Neural cell (in vitro differentiated cells): ENCODE measurements around the gene IBTK. TPM values are rescaled to one million over a fixed set of nuclear protein-coding genes. Genes with fewer than 3 reads are reported as not detected.

ENCODE experiments used
- H2AFZ ChIP-seq: fragments of 200-600, 300-800 bp; sonication (generic), shearing (Covaris generic); 2 replicates; pipeline ENCODE4 v1.6.0; 2014; ENCODE audit warnings: low read depth, mild to moderate bottlenecking, antibody characterized with exemption, low read length, moderate library complexity
- H3F3A ChIP-seq: fragments of 200-600 bp; shearing (Covaris generic); 2 replicates; pipeline ENCODE4 v1.6.1; 2016; ENCODE audit warnings: mild to moderate bottlenecking, moderate library complexity, mixed read lengths, antibody characterized with exemption, low read length; ENCODE audit not compliant: insufficient read depth, poor library complexity, severe bottlenecking
- H3K27ac ChIP-seq: fragments of 200-600, 300-800 bp; sonication (generic), shearing (Covaris generic); 2 replicates; pipeline ENCODE4 v1.5.1; 2014; ENCODE audit warnings: mild to moderate bottlenecking, low read length, moderate library complexity
- H3K27me3 ChIP-seq: fragments of 300-800, 200-600 bp; sonication (generic), shearing (Covaris generic); 2 replicates; pipeline ENCODE4 v1.6.0; 2014; ENCODE audit warnings: mild to moderate bottlenecking, low read depth, low read length, moderate library complexity; ENCODE audit not compliant: insufficient read depth
- H3K36me3 ChIP-seq: fragments of 300-800, 200-600 bp; sonication (generic), shearing (Covaris generic); 2 replicates; pipeline ENCODE4 v1.5.1; 2014; ENCODE audit warnings: mild to moderate bottlenecking, antibody characterized with exemption, low read length, moderate library complexity; ENCODE audit not compliant: insufficient read depth
- H3K4me2 ChIP-seq: fragments of 300-800, 200-600 bp; sonication (generic), shearing (Covaris generic); 2 replicates; pipeline ENCODE4 v1.6.0; 2014; ENCODE audit warnings: mild to moderate bottlenecking, low read length
- H3K4me3 ChIP-seq: fragments of 300-800, 200-600 bp; sonication (generic), shearing (Covaris generic); 2 replicates; pipeline ENCODE4 v1.5.1; 2014; ENCODE audit warnings: mild to moderate bottlenecking, low read length, moderate library complexity
- H3K79me2 ChIP-seq: fragments of 200-600 bp; shearing (Covaris generic); replicated peaks from 2 replicates; pipeline ENCODE4 v1.6.0; 2014; ENCODE audit warnings: mild to moderate bottlenecking, low read length, moderate library complexity; ENCODE audit not compliant: insufficient read depth
- H3K9ac ChIP-seq: fragments of 300-800, 200-600 bp; sonication (generic), shearing (Covaris generic); 2 replicates; pipeline ENCODE4 v1.6.1; 2016; ENCODE audit warnings: mild to moderate bottlenecking, low read length, mixed read lengths
- H3K9me2 ChIP-seq: fragments of 200-600 bp; shearing (Covaris generic); 2 replicates; pipeline ENCODE4 v1.6.1; 2016; ENCODE audit warnings: mild to moderate bottlenecking, low read length, mixed read lengths; ENCODE audit not compliant: insufficient read depth
- H3K9me3 ChIP-seq: fragments of 200-600, 300-800 bp; sonication (generic), shearing (Covaris generic); 2 replicates; pipeline ENCODE4 v1.6.1; 2016; ENCODE audit warnings: mild to moderate bottlenecking, mixed run types, low read length, moderate library complexity, mixed read lengths
- H4K20me1 ChIP-seq: fragments of 200-600 bp; shearing (Covaris generic); 2 replicates; pipeline ENCODE4 v1.6.1; 2016; ENCODE audit warnings: mild to moderate bottlenecking, mixed run types; ENCODE audit not compliant: insufficient read depth
- CTCF ChIP-seq: fragments of 450-650 bp; IDR thresholded peaks from 2 replicates; pipeline ENCODE4 v1.5.1; 2014; ENCODE audit warnings: antibody characterized with exemption, mild to moderate bottlenecking, moderate library complexity; ENCODE audit not compliant: poor library complexity, severe bottlenecking
- EP300 ChIP-seq: fragments of 450-650 bp; conservative IDR thresholded peaks from 2 replicates; pipeline ENCODE4 v1.6.1; 2014; ENCODE audit warnings: antibody characterized with exemption, mild to moderate bottlenecking, moderate library complexity; ENCODE audit not compliant: poor library complexity, severe bottlenecking
- EZH2 ChIP-seq: fragments of 200-600, 300-800 bp; shearing (Covaris generic), sonication (generic); IDR thresholded peaks from 2 replicates; pipeline ENCODE4 v1.6.1; 2014; ENCODE audit warnings: antibody characterized with exemption, low read length, borderline replicate concordance, mild to moderate bottlenecking; ENCODE audit not compliant: insufficient read depth, poor library complexity, severe bottlenecking
- MXI1 ChIP-seq: fragments of 450-650 bp; conservative IDR thresholded peaks from 2 replicates; pipeline ENCODE4 v1.6.1; 2014; ENCODE audit warnings: antibody characterized with exemption, mild to moderate bottlenecking; ENCODE audit not compliant: poor library complexity, severe bottlenecking
- POLR2AphosphoS5 ChIP-seq: IDR thresholded peaks from 2 replicates; pipeline ENCODE4 v1.6.1; 2012
- RAD21 ChIP-seq: fragments of 450-650 bp; conservative IDR thresholded peaks from 2 replicates; pipeline ENCODE4 v1.6.1; 2014; ENCODE audit warnings: antibody characterized with exemption, mild to moderate bottlenecking, moderate library complexity
- REST ChIP-seq: IDR thresholded peaks from 2 replicates; pipeline ENCODE4 v1.6.1; 2012; ENCODE audit warnings: borderline replicate concordance
- SMC3 ChIP-seq: fragments of 450-650 bp; conservative IDR thresholded peaks from 2 replicates; pipeline ENCODE4 v1.6.1; 2014; ENCODE audit warnings: antibody characterized with exemption, mild to moderate bottlenecking, moderate library complexity; ENCODE audit not compliant: poor library complexity
- TAF1 ChIP-seq: IDR thresholded peaks from 2 replicates; pipeline ENCODE4 v1.6.1; 2012; ENCODE audit warnings: low read depth
- polyA plus RNA-seq: library from polyadenylated mRNA; depleted of rRNA; stranded (reverse); fragments of >200 nt; gene quantifications from 2 replicates; pipeline ENCODE4 v1.2.3, GENCODE V29; 2014

The IBTK gene
- polyA plus RNA-seq, 1 donor from 2014 or later = 64.6 TPM

DNA sequence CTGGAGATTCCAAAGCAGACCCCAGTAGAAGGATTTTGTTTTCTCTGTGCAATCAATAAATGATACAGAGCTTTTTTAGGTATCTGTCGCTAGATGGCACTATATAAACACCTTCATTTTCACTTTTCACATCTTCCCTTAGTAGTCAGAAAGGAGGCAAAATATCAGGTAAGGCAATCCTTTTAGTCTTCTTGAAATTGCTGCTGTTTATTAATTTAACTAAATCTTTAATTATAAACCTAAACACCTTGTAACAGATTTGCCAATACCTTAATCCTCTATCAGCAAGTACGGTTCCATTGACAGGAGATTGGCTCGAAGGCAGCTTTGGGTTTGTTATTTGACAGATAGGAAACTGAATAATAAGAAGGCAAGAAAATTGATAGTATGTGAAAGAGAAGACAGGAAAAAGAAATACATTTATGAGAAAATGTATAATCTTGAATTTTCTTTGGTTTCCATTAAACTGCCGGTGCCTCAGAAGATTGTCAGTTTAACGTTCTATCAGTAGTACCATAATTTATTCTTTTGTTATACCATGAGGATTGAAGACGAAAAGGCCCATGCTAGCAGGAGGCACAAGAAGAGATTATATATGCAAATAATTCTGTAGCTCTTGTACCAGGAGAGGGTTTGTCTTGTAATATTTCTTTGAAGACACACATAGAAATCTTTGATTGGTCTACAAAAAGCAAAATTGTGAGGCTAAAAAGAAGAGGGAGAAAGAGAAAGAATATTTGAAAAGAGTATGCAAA, 23.5 kb upstream of the IBTK start:
- H3K27me3 ChIP-seq = no peaks in the 10 kb centered on the region
- H3K9me2 ChIP-seq = no peaks in the 10 kb centered on the region
- H3K4me3 ChIP-seq = peak overlapping the region; percentile 48
- TF ChIP-seq MXI1 (no peak), SMC3 (peak; percentile 94), CTCF (peak; percentile 86), EP300 (no peak), REST (peak; percentile 40), RAD21 (peak; percentile 92), TAF1 (no peak), EZH2 (no peak)
- H3K9ac ChIP-seq = peak overlapping the region; percentile 61
- no peaks in the 10 kb centered on the region for H3K9me3 ChIP-seq
- H3K79me2 ChIP-seq = no peaks in the 10 kb centered on the region
- H2AFZ ChIP-seq = peak overlapping the region; percentile 70
- peak overlapping the region; percentile 95 for H3K27ac ChIP-seq
- no peaks in the 10 kb centered on the region for H3F3A ChIP-seq
- peak overlapping the region; percentile 83 for H3K4me2 ChIP-seq
- H3K36me3 ChIP-seq = no peaks in the 10 kb centered on the region
- H4K20me1 ChIP-seq = no peaks in the 10 kb centered on the region

- TF ChIP-seq EP300 = no peak
- no peak for TF ChIP-seq EZH2
- no peak for TF ChIP-seq SMC3
- TF ChIP-seq RAD21 = no peak
- TF ChIP-seq TAF1 = no peak
- no peak for TF ChIP-seq REST
- no peak for TF ChIP-seq MXI1
- no peak for TF ChIP-seq POLR2AphosphoS5
- no peak for TF ChIP-seq CTCF
- no peaks in the 10 kb centered on the region for H4K20me1 ChIP-seq
- no peak overlapping the region for H2AFZ ChIP-seq
- H3K36me3 ChIP-seq = no peaks in the 10 kb centered on the region
- no peaks in the 10 kb centered on the region for H3K9me2 ChIP-seq
- no peak overlapping the region for H3K4me2 ChIP-seq
- H3K27me3 ChIP-seq = no peaks in the 10 kb centered on the region
- no peak overlapping the region for H3K9ac ChIP-seq
- no peaks in the 10 kb centered on the region for H3F3A ChIP-seq
- no peaks in the 10 kb centered on the region for H3K9me3 ChIP-seq
- H3K79me2 ChIP-seq = no peaks in the 10 kb centered on the region
- H3K27ac ChIP-seq = no peak overlapping the region
- no peak overlapping the region for H3K4me3 ChIP-seq
Observed at GRCh38 chr6:82268301-82268846, 20.8 kb upstream of the IBTK start.
